Dedifferentiated amniotic fluid mesenchymal stem cell (primary cell): ENCODE data around the gene KCTD17.

ENCODE experiments used
- DNase-seq: peaks from one replicate; pipeline ENCODE4 v3.0.0-alpha.2; 2016; ENCODE audit errors: extremely low spot score

KCTD17 gene, protein sequence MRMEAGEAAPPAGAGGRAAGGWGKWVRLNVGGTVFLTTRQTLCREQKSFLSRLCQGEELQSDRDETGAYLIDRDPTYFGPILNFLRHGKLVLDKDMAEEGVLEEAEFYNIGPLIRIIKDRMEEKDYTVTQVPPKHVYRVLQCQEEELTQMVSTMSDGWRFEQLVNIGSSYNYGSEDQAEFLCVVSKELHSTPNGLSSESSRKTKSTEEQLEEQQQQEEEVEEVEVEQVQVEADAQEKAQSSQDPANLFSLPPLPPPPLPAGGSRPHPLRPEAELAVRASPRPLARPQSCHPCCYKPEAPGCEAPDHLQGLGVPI

DNA sequence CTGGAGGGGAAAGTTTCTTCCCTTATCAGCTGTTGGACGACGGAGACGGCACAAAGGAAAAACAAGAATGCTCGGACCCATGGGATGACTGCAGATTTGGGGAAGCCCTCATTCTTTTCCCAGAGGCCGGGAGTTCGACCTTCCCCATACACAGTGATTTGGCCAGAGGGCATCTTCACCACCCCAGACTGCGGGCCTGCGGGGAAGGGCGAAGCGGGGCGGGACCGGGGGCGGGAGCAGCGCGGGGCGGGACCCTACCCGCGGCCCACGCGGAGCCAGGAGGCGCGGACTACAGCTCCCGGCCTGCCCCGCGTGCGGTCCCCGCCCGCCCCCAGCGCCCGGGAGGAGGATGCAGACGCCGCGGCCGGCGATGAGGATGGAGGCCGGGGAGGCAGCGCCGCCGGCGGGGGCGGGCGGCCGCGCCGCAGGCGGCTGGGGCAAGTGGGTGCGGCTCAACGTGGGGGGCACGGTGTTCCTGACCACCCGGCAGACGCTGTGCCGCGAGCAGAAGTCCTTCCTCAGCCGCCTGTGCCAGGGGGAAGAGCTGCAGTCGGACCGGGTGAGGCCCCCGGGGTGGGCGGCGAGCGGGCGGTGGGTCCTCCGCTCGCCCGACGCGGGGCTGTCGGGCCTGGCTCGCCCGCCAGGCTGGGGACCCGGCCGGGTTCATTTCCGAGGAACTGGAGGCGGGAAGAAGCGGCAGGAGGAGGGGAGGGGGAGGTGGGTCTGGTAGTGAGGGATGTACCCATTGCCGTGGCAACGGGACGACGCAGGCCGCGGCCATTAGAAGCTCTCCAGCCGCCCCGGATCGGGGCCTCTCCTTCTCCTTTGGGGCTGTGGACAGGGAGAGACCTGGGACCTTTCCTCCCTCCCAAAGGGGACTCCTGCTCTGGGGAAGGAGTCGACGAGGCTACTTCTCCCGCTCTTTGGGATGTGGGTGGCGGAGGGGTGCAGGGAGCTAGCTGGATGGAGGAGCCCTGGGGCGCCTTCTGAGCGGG lies at the start of gene KCTD17:
KCTD17 (plus strand) TSS at position 352 of the 995 bp plus-strand sequence; CDS start at position 371, 19 bp downstream.
- DNase-seq = peak; percentile 35

DNA sequence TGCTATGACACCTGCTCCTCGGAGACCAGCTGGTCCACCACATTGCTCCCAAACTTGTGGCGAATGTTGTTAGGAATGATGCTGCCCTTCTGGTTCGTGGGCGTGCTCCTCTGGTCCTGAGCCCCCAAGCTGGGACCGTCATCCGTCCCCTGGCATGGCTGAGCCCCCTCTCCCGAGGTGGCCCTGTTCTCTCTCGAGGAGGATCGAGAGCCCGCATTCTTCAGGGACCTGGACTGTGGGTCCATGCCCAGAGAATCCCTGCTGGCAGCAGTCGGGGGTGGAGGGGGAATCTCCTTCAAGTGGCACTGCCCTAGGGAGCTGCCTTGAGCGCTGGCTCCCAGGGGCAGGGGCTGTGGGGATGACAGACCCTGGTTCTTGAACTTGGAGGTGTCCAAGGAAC lies 49.7 kb upstream of the KCTD17 start:
- DNase-seq = no peak

DNA sequence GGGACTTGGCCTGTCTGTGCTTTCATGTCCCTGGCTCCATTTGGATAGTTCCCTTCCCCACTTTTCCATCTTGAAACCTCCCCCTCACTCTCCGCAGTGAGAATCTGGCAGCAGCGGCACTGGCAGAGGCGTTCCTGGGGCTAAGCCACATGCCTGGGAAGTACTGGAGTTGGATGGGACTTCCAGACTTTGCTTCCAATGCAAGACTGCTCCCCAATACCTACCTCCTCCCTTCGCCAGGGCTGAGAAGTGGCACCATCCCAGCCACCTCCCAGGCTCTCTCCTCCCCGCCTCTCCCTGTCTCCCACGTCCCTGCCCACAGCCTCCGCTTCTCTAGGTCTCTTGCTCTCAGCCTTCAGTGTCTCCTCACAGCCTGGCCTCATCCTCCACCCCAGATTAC lies 48.9 kb upstream of the KCTD17 start:
- no peak for DNase-seq

DNA sequence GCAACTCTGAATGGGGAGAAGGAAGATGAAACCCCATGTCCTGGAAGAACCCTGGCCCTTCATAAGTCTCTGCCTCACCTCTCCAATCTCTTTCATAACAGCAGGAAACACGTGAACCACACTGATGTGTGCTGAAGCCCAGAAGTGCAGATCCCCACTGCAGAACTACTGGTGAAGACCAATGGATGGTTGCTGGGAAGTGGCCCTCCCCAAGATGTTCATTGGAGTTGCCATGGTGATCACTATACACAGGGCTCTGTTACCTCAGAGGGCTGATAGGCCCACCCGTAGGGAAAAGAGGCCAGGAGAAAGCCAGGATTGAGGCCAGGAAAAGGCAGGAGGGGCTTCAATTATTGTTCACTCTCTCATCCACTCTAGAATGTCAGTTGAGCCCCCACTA lies 43.9 kb upstream of the KCTD17 start:
- no peak for DNase-seq

DNA sequence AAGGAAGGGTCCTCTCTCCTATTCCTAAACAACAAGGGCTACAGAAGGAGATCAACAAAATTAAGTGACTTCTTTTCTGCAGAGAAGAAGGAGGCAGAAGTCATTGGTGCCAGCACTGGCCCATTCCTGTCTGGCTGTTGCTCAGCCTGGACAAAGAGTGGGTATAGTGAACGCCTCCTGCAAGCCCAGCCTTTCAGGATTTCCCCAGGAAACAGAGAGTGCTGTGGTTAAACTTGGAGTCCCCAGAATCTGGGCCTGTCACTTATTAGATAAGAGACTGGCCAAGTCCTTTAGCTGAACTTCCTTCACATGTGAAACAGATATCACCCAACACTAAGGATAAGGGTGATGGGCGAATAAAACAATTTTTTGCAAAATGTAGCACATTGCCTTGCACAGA lies 43.2 kb upstream of the KCTD17 start:
- DNase-seq = no peak

DNA sequence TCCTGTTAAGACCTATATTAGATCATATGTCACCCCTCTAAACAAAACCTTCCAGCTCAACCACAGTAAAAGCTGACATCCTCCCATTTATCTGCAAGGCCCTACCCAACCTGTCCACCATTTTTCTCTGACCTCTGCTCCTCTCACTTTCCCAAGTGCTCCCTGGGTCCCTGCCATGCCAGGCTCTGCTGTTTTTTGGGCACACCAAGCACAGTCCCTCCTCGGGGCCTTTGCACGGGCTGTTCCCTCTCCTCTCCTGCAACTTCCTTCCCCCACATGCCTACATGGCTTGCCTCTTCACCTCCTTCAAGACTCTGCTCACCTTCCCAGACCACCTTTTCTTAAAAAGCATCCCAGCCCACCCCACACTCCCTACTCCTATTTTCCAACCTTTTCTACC lies 42.1 kb upstream of the KCTD17 start:
- no peak for DNase-seq

DNA sequence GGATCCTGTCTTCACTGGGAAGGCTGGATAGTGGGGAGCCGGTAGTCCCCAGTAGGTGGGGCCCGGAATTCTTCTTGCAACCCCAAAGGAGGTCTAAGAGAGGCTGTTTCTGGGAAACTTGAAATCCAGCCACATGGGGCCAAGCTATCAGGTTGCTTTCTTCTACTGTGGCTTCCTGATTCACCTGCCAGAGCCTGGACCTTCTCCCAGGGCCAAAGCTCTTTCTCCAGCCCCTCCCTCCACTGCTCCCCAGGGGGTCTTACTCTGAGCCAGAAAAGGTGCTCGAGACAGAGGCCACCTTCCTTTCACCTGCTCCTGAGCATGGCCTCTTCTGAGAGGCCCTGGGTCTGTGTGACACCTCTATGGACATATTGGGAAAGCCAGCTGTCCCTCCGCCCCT lies 41.4 kb upstream of the KCTD17 start:
- DNase-seq = no peak

DNA sequence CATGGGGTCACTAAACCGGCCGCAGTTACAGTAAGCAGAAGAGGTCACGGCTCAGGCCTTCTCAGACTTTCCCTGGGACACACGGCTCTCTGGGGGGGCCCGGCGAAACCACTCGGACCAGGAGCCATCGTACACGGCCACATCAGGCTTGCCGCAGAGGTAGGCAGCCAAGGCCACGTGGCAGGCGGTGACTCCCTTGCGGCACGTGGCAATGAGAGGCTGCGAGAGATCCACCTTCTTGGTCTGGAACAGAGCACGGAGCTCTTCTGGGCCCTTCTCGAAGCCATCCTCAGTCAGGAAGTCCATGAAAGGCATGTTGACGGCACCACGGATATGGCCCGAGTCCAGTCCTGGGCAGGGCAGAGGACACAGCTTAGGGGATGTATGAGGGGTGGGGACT lies 40.6 kb upstream of the KCTD17 start:
- DNase-seq = no peak

DNA sequence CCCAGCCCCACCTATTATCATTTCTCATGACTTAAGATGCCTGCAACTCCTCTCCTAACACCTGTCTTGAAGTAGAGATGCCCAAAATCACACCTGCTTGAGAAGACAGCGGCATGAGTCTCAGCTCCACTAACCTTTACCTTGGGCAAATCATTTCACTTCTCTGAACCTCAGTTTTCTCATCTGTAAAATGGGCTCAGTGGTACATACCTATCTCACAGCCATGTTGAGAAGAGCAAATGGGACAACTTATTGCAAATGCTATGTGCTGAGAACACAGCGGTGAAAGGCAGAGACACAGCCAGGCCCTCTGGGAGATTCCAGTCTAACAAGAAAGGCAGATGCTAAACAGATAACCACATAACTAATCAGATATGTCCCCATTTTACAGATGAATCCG lies 40.1 kb upstream of the KCTD17 start:
- DNase-seq = no peak

DNA sequence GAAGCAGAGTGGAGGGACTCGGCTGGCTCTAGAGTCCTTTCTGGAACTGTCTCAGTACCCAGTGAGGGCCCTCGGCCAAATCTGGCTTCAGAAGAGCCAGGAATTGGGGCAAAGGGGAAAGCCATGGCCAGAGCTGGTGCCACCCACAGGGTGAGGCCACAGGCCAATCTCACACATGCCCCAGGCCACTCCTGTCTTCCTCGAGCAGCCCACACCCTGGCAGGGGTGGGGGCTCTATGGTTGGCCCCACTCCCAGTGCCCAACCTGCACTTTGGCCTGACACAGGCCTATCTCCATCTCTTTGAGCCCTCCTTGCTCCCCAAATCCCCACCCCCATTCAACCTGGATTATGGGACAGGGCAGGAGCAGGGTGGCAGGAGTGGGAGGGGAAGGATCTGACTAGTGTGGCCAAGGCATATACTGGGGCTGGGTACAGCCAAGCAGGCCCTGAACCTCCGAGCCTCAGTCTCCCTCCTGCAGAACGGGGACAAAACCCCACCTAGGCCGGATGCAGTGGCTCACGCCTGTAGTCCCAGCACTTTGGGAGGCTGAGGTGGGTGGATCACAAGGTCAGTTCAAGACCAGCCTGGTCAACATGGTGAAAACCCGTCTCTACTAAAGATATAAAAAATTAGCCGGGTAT lies 39.2 kb upstream of the KCTD17 start:
- no peak for DNase-seq

DNA sequence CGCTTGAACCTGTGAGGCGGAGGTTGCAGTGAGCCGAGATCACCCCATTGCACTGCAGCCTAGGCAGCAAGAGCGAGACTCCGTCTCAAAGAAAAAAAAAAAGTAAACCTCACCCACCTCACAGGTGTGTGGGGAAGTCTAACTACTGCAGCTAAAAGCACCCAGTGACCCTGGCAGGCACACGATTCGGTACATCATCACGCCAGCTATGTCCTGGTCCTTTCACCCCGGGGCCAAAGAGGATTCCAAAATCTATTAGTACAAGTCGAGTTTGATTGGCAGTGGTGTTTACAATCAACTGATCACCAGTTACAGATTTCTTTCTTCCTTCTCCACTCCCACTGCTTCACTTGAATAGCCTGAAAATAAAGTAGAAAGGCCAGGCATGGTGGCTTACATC lies 38.6 kb upstream of the KCTD17 start:
- DNase-seq = no peak

DNA sequence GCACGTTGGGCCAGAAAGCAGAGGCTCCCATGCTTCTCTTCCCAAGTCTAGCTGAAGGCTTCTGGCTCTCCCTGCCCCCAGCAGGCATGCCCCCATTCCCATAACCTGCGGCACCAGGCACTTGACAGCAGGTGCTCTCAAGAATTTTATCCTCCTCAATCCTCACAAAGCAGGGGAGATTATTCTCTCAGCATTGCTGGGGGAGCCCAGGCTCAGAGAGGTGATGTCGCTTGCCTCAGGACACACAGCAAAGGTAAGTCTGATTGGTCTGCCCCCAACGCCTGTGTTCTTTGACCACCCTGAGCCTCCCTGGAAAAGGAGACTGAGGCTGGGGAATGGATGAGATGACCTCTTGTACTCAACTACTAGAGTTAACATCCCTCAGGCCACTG lies 37.1 kb upstream of the KCTD17 start:
- DNase-seq = no peak

DNA sequence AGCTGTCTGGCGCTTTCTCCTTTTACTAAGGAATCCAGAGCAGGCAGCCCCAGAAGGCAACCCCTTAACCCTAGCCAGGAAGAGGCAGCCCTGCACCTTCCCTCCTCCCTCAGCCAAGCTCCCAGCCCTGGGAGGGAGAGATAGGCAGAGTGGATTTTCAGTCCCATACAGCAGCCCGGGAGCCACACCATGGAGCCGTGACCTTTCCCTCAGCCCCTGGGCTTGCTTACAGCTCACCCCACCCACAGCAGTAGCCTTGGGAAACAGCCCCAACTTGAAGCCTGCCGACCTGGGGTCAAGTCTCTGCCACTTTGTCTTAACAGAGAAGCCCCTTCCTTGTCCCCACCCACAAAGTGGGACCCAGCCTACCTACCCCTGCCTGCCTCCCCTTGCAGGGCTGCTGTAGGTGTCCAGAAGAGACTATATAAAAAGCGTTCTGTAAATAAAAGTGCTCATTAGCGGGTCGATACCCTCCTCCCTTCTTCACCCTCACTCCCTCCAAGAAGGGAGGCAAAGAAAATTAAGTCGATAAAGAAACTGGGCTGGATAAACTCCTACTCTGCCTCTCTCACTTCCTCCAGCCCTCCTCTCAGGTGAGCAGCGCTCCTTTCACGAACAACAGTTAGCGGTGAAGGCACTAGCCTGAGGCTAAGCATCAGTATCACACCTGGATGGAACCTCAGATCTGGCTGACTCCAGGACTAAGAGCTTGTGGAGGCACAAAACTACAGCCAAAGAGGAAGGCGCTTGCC lies 36.5 kb upstream of the KCTD17 start:
- no peak for DNase-seq

DNA sequence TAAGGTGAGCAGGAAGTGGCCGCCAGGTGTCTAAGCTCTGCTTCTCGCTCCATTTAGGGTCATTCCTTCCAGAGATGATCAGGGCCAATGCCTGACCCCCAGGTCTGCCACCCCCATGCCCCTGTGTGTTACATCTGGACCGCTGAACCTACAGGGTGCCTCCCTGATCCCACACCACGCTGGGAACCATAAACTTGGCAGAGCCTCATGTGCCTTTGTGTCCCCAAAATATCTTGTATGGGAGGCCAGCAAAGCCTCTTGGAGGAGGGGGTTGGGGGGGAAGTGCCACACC lies 36.0 kb upstream of the KCTD17 start:
- DNase-seq = no peak

DNA sequence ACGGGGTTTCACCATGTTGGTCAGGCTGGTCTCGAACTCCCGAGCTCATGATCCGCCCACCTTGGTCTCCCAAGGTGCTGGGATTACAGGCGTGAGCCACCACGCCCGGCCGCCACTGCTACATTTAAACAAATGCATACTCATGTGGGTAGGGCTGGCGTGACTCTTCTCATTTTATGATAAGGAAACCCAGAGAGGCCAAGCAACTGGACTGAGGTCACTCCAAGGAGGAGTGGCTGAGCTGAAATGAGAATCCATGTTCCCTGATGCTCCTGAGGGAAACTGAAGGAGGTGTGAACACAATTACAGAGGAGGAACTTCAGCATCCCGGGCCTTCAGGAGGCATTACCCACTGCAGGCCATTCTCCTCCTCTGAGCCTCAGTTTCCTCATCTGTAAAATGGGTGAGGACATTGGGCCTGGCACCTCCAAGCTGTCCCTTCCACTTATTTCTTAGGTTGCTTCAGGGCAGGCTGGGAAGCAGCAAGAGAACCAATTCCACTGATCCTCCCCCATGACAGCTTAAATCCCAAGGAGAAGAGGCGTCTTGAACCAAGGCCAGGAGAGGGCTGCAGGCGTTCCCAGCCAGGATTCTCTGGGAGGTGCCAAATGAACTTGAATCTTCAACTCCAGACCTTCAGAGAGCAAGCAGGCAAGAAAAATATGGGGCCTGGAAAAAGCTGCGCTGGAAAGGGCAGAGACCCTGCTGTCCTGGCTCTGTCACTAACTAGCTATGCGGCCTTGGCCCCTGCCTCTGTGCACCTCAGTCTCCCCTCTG lies 35.2 kb upstream of the KCTD17 start:
- no peak for DNase-seq

DNA sequence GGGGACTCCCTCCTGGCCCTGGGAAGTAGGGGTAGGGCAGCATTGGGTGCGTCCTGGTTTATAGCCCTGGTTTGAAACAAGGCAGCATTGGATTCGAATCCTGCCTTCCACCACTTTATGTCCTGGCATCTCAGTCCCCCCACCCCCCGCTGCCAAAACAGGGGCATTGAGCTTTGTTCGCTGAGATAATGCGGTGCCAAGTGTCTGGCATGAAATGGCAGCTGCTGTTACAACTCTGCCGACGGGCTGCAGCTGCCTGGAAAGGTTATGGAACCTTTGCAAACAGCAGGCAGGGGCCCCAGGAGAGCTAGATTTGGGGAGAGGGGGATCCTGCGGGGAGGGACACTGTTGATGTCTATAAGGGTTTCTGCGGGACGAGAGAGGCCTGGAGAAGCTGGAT lies 34.2 kb upstream of the KCTD17 start:
- no peak for DNase-seq

DNA sequence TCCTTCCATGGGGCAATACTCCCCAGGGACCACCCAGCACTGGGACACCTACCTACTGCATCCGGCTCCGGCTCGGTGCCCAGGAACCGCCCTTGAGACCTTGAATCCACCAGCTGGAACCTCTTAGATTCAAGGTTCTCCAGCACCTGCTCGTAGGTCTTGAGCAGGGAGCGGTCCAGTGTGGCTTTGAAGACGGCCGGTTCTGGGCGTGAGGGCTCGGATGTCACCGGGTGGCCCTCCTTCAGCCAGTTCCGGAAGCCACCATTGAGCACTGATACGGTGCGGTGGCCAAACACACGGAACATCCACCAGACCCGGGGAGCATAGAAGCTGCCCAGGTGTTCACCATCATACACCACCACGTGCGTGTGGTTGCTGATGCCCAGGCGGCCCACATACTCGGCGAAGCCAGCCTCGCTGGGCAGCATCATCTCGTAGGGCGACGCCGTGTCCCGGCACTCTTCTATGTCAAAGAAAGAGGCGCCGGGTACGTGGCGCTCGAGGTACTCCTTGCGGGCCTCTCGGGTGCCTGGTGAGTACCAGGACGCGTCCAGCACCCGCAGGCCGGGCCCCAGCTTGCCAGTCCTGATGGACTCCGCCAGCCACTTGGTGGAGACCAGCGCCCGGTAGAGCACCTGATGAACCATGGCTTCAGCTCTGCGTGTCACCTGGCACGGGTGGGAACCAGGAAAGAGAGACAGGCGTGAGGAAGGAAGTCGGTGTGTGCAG lies 33.3 kb upstream of the KCTD17 start:
- no peak for DNase-seq

DNA sequence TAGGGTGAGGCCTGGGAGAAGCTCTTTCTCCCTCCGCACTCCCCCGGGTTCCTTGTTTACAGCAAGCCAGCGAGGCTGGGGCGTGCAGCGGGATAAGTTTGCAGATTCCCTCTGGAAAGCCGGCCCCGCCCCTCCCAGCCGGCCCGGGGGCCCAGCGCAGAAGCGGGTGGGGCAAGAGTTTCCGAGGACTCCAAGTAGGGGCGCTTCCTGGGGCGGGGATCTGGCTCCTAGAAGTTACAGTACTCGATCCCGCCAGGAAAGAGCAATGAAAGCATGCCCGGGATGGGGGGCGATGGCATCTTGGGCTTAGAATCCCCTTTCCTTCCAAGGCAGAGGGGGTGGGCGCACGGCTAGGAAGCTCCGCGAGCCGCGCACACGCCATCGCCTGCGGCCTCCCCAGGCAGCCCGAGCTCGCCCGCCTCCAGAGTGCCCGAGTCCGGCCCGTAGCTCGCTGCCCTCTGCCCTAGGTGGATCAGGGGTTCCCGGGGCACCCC lies 32.7 kb upstream of the KCTD17 start:
- peak; percentile 19 for DNase-seq

DNA sequence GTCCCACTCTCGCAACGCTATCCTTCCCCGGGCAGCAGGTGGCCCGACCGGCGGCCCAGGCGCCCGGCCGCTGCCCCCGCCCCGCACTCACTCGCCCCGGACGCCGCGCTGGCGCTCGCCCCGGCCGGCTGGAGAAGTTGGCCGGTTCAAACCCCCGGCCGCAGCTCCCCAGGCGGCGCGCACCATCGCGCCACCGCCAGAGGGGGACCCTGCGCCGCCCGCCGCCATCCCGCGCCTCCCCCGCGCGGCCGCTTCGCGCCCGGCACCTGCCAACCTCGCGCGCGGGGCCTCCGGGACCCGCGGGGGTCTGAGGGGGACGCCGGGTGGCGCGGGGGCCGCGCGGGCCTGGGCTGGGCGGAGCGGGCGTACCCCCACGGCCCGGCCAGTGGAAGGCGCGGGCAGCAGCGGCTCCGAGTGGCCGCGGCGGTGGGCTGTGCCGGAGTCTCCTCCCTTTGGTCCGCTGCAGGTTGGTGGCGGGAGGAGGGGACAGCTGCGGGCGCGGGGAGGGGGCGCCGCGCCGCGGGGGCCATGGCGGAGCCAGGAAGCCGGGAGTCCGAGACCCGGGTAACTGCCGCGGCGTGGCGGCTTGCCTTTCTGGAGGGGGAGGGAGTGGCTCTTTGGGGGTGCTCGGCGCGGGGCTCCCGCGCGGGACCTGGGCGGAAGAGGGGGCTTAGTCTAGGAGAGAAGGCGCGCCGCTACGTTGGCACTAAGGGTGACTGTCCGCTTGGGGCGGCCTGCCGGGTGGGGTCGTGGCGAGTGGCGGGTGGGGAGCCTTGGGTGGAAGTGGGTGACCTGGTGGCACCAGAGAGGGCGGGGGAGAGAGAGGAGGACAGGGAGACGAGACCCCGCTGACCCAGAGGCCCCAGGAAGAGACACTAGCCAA lies 32.0 kb upstream of the KCTD17 start, which contains the start of the genes MPST and TST:
MPST (plus strand) TSS at position 434 of the 883 bp plus-strand sequence; CDS start at position 529, 95 bp downstream.
TST (minus strand) TSS at position 139 of the 883 bp plus-strand sequence. CDS start 715 bp downstream, outside the sequence.
- DNase-seq = peak; percentile 43
